Putamen (tissue), 1 donor: ENCODE results near the gene TFG.

Source experiments
- DNase-seq: peaks from one replicate; pipeline ENCODE4 v3.0.0-alpha.2; 2016; ENCODE audit warnings: low spot score

The TFG gene

DNA sequence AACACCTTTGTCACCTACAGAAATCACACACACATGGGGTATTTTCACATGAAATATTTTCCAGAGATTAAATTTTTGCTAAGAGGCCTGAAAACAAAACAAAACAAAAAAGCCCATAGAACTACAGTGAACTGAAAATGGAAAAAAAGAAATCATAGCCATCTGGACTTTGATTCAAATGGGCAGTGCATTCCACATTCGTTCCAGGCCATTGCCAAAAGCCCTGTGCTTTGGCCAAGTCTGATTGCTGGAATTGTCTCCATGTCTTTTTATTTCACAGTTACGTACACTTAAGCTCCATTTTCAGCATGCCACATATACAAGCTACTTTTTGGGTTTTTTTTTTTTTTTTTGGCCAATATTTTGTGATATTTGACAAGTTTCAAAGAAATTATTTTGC is 47.1 kb downstream of the TFG start:
- DNase-seq: no peak

DNA sequence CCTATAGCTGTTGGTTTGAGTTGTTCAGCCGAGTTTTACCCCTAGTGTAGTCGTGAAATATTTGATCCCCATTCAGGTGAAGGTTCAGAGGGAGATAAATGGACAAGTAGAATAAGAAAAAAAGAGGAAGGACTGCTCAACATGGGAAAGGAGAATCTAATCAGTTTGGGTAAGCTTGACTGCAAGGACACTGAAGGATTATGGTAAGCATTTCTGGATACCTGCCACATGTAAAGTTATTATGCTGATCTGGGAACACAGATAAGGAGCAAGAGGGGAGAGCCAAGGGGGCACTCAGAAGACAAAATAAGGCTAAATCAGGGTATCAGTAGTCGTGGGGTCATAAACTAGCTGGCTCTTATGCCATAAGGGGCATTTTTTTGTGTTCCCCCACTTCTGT is 49.9 kb downstream of the TFG start:
- no peak for DNase-seq

DNA sequence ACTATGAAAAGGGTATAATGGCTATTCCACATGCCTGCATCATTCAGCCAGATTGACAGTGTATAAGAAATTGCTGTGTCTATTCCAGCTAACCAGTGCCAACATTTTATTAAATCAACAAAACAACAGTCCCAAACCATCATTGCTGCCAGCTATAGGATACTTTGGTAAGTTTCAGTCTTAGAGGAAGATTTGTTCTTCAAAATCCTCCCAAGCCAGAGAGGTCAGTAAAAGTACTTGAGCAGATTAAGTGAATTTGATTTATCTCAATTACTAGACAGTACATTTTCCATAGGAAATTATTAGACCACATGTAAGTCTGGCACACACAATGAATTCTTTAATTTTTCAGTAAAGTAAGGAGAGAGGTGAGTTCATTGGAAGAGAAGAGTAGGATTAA is 50.7 kb downstream of the TFG start:
- DNase-seq: no peak

DNA sequence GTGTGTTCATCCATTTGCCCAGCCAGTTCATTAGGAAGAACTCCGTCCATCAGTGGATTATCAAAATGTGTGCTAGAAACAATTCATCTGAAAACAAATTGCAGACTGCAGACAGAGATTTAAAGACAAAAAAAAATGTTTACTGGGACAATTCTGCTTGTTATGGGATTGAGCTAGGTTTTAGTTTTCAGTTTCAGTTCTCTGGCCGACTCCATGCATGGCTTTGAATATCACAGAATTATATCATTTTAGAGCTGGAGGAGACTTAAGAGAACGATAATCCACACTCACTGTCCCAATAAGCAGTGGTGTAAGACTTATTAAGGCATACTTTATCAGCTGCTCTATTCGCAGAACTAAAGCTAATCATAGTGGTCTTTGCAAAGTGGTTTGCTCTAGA is 51.1 kb downstream of the TFG start:
- no peak for DNase-seq

DNA sequence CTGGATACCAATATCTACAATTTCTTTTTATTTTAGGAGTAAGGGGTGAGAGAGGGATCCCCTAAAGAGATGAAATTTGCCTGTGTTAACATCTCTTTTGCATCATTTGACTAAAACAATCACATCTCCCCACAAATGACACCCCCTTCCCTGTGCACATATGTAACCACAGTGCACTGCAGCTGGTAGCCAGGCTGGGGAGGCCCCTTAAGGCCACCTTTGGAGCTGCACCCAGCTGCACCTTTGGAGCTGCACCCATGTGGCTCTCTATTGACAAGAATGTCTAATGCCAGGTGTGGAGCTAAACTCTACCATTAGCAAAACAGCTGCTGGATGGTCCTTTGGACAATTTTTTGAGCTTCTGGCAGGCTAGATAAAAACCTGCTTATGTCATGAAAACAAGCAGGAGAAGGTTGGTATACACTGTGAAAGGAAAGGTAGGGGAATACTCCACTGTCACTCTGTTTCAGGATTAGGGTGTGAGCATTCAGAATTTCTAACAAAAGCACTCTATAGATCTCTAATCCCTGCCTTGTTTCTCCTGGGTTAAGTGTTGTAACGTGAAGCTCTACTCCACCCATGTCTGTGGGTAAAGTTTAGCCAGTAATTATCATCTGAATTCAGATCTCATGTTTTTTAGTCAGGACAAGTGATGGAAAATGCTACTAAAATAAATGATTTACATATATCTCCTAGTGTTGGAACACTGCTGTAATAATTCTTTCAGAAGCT is 52.1 kb downstream of the TFG start:
- no peak for DNase-seq

DNA sequence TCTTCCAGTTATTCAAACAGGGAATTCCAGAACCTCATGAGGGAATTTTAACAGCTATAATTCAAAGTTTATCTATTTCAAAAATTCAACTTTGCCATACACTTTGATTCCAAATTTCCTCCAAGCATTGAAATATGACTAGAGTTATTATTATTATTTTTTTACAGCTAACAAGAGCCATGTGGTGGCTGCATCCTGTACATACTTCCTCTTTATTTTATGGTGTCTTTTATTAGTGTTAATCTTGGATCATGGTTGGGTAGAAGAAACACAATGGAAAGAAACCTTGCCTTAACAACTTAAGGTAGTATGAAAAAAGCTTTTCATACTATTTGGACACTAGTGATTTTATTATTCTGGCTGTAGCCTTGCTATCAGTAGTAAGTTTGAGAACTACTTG is 52.7 kb downstream of the TFG start:
- DNase-seq: no peak

DNA sequence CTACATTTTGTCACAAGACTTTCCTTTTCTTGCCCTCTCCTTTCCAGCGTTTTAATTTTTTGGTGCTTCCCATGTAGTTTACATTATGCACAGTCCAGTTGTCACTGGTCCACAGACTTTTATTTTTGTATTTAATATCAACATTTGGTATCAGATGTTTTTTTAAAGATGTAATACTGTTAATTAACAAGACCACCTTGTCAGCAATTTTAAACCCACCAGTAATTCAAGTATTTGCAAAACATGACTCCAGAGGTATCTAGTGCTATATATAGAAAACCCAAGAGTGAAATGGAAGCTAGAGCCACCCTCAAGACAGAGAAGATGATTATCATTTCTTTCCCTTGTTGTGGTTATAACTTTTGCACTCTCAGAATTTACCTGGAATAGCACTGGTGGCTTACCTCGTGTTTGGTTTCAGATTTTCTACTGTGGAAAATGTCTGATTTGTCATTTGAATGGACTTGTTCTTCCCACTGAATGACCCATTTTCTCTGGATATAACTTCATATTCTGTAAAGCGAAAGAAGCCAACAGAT is 56.2 kb downstream of the TFG start:
- no peak for DNase-seq

DNA sequence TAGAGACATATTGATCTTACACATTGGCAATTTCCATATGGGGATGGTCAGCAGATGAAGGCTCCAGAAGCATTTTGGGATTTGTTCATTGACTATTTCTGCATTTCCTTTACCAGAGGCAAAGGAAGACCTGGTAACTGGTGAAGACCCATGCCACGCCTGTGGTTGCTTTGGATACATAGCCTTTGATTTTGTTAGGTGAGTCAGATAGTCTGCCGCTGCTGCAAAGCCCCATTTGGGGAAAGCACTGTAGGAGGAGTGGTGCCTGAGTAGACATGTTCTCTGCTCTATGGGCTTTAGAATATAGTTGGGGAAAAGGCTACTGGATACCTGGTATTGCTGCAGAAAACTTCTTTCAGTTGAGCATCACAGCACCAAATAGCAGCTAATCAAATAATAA is 56.8 kb downstream of the TFG start:
- no peak for DNase-seq

DNA sequence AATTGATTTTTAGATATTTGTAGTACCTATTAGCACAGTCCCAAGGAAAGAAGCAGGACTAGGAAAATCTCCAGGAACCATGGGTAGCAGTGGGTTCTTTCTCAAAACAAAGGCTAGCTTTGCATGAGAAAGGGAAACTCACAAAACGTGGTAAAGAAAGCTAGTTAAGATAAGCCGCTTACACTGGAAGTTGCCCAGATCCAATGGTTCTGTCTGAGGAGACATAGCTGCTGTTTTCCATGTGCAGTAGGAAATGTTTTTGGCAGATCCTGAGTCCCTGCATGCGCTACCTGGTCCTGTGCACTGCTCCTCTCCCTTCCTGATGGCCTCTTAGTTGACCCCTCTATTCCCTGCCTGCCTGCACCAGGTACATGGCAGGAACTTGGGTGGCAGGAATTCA is 60.4 kb downstream of the TFG start:
- no peak for DNase-seq

DNA sequence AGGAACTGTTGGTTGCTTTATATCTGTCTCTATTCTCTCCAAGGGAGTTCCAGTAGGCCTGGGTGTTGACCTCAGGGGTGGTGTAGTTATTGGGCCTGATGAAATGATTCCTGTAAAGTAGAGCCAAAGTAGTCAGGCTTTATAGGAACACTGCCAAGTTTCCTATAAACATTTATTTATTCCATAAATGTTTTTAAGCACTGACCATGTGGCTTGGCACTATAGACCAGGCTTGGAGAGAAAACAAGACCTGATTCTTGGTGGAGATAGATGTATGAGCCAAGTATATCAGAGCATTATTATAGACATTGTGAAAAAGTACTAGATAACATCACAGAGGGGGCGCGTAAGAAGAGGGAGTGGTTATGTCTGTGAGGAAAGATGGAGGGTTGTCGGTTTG is 65.9 kb downstream of the TFG start:
- no peak for DNase-seq

DNA sequence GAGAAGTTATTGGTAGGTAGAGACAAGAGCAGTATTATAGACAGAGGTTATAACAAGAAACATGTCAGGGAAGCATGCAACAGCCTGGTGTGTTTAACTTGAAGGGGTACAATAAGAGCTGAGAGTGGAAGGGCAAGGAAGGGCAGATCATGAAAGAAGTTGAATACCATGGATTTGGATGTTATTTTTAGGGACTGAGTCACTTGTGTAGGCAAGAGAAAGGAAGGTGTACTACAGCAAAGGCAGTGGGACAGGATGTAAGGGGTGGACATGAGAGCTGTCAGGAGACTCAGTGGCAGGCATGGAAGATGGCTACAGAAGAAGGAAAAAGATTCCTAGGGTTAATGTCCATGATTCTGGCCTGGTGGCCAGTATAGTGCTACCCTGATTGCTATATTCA is 66.4 kb downstream of the TFG start:
- no peak for DNase-seq

DNA sequence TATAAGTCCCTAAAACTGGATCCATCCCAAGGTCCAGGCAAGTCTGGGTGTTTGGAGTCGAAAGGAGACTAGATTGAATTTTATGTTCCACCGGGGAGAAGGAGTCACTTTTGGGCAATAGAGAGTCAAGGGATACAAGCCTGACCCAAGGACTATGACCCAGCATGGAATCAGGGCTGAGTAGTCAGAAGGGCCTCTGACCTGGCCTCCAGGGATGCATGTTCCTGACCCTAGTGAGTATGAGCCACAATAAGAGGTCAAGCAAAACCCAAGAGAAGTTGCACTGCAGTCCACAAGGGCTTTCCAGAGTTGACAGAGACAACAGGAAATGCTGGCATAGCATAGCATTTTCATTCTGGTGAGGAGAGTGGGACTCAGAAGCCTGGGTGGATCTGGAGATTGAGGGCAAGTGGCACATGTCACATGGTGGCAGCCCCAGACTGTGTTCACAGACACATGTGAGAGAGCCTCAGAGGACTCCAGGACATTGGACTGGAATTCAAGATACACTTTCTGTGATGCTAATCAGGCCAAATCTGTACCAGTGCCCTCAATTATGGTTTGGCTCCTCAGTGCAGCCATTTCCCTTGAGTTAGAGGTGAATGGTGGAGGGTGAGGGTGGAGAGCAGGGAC is 66.9 kb downstream of the TFG start:
- no peak for DNase-seq

DNA sequence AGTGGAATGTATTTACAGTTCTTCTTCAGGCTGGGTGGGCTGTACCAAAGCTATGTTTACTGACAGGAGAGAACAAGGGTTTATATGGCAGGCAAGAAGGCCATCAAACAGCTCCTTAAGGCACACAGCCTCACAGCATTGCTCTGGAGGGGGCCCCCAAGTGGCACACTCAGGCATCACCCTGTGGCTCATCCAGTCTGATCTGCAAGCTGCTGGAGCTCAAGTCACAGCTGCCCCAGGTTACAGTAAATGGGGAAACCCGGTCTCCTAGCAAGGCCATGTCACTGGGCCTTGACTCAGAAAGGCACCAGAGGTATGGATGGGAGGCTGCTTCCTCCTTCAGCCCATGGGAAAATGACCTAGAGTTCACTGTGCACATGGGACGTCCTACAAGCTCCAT is 67.5 kb downstream of the TFG start:
- DNase-seq: no peak

DNA sequence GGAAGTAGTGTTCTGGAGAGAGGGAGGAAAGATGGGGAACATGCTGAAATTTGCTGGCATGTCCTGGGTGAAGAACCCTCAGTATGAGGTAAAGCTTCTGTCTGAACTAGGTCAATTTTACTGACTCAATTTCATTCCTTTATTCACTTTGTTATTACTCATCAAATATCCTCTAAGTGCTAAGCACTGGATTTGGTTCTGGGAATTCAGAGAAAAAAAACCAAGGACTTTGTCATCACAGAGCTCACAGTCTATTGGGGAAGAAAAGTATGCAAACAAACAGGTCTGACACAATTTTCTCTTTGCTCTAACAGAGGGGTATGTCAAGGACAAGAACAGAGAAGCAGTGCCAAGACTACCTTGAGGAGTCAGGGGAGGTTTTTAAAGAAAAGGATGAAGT is 68.0 kb downstream of the TFG start:
- DNase-seq: no peak

DNA sequence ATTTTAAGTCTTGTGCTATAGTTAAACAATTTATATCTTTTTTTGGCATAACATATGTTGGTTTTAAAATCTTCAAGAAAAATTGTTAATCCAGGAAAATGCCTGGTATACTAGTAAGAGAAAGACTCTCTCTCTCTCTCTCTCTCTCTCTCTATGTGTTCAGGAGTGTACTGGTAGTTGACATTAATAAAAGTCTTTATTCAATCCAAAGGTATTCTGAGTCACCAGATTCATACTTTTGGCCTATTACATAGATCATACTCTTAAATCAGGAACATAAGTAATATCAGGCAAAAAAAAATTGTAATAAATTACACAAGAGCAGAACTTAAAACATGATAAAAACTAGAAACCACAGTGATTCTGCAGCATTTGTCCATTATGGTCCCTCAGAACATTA is 70.2 kb downstream of the TFG start:
- no peak for DNase-seq

DNA sequence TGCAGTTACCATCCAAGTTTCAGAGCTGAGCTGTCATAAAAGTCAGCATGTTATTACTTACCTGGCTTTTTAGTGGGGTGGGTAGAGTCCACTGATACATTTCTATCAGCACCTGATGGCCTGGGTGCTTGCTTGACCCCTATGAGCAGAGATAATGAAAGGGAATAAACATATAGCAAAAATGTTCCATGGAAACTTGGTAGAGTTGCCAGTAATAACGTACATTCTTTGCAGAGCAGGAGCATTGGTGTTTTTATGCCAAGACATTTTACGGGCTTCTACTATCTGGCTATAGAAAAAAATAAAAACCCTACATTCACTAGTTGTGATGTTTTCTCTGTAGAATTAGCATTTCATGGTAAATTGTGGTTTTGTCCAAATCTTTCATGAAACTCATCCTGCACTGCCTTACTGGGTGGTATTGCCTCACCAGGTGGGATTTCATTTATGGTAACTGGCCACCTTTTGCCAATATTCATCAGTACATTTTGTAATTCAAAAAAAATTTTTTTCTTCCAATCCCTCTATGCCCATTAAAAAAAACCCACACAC is 70.9 kb downstream of the TFG start:
- no peak for DNase-seq

DNA sequence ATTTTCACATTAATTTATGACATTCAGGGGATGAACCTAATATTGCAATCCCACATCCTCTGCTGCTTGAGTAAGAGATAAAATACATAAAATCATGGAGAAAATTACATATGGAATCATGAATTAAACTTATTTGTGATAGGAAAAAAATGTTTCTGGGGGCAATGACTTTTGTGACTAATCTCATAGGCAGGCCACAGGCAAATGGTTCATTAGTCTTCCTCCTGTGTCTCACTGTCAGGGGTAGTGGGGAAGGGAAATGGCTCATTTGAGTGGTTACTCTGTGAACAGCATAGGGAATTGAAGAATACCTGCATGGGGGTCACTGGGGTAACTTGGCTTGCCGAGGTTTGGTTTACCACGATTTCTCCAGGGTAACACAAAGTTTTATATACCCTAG is 72.0 kb downstream of the TFG start:
- no peak for DNase-seq

DNA sequence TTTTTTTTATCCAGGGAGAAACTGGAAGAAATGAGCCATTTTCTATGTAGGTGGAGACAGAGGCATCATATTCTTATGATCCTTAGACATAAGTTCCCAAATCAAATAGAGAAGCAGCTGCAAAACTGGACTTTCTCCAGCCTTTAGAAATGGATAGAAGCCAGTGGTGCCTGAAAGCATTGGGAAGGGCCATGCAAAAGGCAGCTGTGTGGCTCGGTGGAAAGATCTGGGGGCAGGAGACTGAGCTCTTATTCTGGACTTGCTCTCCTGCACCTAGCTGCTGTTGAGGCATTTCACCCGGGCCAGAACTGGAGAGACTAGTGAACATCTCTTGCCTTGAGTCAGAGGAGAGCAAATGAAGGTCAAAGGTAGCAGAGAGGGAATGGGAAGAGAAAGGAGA is 73.1 kb downstream of the TFG start:
- DNase-seq: no peak

DNA sequence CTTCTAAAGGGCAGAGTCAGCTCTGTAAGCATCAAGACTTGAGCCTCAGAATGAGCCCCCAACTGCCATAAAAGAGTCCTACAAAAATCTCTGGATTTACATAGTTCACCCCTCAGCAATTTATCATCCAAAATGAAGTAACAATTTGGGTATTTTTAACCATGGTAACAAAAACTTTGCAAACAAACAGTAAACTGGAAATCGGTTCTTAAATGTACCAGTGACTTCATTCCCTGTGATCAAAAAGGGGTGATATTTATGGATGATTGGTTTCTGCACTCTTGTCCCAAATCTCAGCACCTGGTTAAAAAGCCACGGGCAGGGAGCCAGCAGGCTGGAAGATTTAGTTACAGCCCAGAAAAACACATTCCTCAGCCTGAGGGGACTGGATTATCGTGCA is 73.6 kb downstream of the TFG start:
- no peak for DNase-seq

DNA sequence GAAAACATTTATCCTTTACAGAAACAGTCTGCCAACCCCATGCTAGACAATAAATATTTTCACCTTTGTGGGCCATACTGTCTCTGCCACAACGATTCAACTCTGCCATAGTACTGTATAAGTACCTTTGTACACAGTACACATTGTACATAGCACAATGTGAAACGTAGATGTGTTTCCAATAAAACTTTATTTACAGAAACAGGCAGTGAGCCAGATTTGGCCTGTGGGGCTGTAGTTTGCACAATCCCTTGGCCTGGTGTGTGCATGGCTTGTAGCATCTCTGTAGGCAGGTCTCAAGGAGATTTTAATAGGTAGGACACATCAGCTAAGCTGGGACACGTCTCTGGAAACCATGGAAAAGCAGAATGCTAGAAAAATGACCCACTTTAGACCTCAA is 74.3 kb downstream of the TFG start:
- no peak for DNase-seq

DNA sequence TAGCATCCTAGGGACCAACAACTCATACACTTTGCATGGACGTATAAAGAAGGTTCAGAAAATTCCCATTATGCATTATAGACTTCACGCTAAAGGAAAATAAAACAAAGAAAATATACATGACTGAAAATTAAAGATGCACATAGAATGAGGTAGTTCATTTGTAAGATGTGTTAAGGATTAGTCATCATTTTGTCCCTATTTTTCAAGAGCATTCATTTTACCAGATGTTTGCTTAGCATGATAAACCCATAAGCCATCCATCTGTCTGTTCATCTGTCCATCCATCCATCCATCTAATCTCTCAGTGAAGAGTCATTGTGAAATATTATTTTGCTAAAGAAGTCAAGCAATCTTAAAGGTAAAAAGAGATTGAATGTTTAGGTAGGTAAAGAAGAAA is 80.3 kb downstream of the TFG start:
- DNase-seq: no peak

DNA sequence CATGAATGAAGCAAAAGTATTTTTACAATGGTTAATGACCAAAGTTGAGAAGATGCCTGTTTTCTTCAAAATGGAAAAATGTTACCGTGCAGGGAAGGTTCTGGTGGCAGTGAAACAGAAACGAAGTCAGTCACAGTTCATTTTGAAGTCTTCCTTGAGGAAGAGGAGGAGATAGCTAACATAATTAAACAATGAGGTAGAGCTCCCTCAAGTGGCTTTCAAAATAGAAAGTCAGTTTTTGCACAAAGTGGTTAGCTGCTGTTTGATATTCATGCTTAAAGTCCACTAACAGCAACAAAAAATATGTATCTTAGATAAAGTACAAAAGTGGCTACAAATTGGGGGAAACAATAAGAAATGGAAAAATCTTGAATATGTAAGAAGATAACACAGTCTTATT is 87.3 kb downstream of the TFG start:
- no peak for DNase-seq

DNA sequence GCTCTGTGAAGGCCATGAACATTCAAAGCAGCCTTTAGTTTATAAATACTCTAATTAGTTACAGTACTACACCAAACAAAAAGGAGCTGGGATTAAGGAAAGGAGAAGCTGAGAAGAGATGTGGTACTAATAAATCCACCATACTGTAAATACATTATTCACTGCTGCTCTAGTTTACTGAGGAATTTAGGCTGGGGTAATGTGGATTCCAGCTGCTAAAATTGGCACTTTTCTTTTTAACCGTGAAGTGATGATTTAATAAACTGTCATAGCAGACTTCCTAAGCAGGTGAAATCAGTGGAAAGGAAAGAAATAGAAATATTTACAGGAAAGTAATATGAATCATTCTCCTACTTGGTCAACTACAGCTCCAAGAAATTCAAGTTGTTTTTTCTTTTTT is 88.7 kb downstream of the TFG start:
- no peak for DNase-seq
